Measurements from ENCODE around the gene GPR84. TPM values are rescaled to one million over a fixed set of nuclear protein-coding genes. Genes with fewer than 3 reads are reported as not detected.

GPR84 gene
- total and polyA plus RNA-seq, 9 of the 15 experiments (the other 6 are each of a cell fraction or from before 2014, with no cell fraction given): 0.07 to 0.18 (median 0.11) TPM; not detected in 5

- Histone ChIP-seq H2AFZ (ENCODE audit: low read depth, low read length) (no peak overlapping the region), H3K4me2 (ENCODE audit: insufficient read depth, low read length) (no peak overlapping the region), H3K9ac (ENCODE audit: insufficient read depth in 1 of 2, low read depth in 2 of 2, low read length in 2 of 2) (no peak overlapping the region), H3K27me3 (ENCODE audit: control insufficient read depth in 2 of 2, insufficient read depth in 2 of 2, low read length in 2 of 2) (no peaks in the 10 kb centered on the region), H3K4me1 (replicated peaks in 1 of 2; ENCODE audit: control insufficient read depth in 2 of 2, insufficient read depth in 2 of 2, low read length in 2 of 2) (peaks cover 0 to 3% of the 10 kb centered on the region in 2 experiments; a peak in 1 of 5 replicates), H3K9me3 (replicated peaks; ENCODE audit: control insufficient read depth, insufficient read depth, low read depth, low read length) (no peaks in the 10 kb centered on the region), H3K36me3 (ENCODE audit: control insufficient read depth, insufficient read depth, low read length) (peaks cover 96% of the 10 kb centered on the region), H3K27ac (ENCODE audit: extremely low read depth, low read depth, low read length) (no peak overlapping the region), H3K9me1 (ENCODE audit: control insufficient read depth, insufficient read depth, low read length) (peaks cover 5% of the 10 kb centered on the region), H4K20me1 (replicated peaks; ENCODE audit: control insufficient read depth, insufficient read depth, low read length) (peaks cover 5% of the 10 kb centered on the region), H3K4me3 (no peak overlapping the region), H3K79me2 (ENCODE audit: control insufficient read depth, insufficient read depth, low read length) (no peaks in the 10 kb centered on the region; the same call in 2 of the 3 replicates)
- FAIRE-seq (no peak), ATAC-seq (no peak), DNase-seq (ENCODE audit: extremely low read depth in 1 of 4, low spot score in 3 of 4) (no peak)
- ChIA-PET CTCF (ENCODE audit: low intra/inter-chr PET ratio) (interaction anchor here (2.3 kb wide), 1 partner anchor 33 kb away, joined by 10 read pairs; no protein-coding TSS in a partner anchor), POLR2A (interaction anchor here (1.0 to 1.7 kb wide), 2 partner anchors 14 to 61 kb away, joined by 3 to 8 read pairs; partner anchors contain the start of gene ITGA5)
- no peak for TF ChIP-seq RFX7 (CRISPR knock-in tag; IDR thresholded peaks at IDR 0.05)
- no peak for TF ChIP-seq ZFX (CRISPR knock-in tag; IDR thresholded peaks at IDR 0.05)
- TF ChIP-seq RBFOX2 (IDR thresholded peaks at IDR 0.05; ENCODE audit: low read depth, low read length): peak; percentile 14
- no peak for TF ChIP-seq ELF1 (tag; IDR thresholded peaks at IDR 0.05)
- no peak for TF ChIP-seq NONO (IDR thresholded peaks at IDR 0.05; ENCODE audit: low read depth in 2 of 2, low read length in 1 of 2)
- no peak for TF ChIP-seq TSC22D4 (tag; IDR thresholded peaks at IDR 0.05)
- no peak for TF ChIP-seq PREB (CRISPR knock-in tag; IDR thresholded peaks at IDR 0.05)
- BruUV-seq (replicated peaks): no TSS peak
- intact Hi-C loops (cut with micrococcal nuclease): no loop called here
- 92% methylated on average over 7 of the region's 7 CpGs for WGBS (ENCODE audit: insufficient coverage, low coverage, missing lambda C conversion rate)
- in situ Hi-C loops (cut with MboI): no loop called here
Measured at GRCh38 chr12:54405573-54405972, 41.3 kb upstream of the GPR84 start.

Measured in K562 (cell line).